ENCODE results near the gene CEP112.

DNA sequence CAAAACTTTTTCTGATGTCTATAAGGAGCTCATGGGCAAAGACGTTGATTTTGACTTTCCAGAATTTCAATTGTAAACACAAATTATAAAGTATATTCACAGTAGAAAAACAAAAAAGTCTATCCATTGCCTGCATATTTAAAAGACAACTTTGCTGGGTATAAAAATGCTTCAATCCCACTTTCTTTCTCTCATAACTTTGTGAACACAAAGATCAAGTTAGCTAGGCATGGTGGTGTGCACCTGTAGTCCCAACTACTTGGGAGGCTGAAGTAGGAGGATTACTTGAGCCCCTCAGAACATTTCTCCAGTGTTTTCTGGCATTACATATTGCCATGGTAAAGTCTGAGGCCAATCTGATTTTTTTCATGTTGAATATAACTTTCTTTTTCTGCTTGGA lies 547.4 kb downstream of the CEP112 start:
- TF ChIP-seq, protein P1, sequence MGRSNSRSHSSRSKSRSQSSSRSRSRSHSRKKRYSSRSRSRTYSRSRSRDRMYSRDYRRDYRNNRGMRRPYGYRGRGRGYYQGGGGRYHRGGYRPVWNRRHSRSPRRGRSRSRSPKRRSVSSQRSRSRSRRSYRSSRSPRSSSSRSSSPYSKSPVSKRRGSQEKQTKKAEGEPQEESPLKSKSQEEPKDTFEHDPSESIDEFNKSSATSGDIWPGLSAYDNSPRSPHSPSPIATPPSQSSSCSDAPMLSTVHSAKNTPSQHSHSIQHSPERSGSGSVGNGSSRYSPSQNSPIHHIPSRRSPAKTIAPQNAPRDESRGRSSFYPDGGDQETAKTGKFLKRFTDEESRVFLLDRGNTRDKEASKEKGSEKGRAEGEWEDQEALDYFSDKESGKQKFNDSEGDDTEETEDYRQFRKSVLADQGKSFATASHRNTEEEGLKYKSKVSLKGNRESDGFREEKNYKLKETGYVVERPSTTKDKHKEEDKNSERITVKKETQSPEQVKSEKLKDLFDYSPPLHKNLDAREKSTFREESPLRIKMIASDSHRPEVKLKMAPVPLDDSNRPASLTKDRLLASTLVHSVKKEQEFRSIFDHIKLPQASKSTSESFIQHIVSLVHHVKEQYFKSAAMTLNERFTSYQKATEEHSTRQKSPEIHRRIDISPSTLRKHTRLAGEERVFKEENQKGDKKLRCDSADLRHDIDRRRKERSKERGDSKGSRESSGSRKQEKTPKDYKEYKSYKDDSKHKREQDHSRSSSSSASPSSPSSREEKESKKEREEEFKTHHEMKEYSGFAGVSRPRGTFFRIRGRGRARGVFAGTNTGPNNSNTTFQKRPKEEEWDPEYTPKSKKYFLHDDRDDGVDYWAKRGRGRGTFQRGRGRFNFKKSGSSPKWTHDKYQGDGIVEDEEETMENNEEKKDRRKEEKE (IDR thresholded peaks at IDR 0.05; ENCODE audit: borderline replicate concordance in 1 of 2, control insufficient read depth in 1 of 2, low read depth in 2 of 2, low read length in 1 of 2), result no peak
- no peak for TF ChIP-seq KLF1 (tag; IDR thresholded peaks at IDR 0.05)
- TF ChIP-seq ZFPM2 (CRISPR knock-in tag; IDR thresholded peaks at IDR 0.05), result no peak
- no peak for TF ChIP-seq ZNF76 (CRISPR knock-in tag; IDR thresholded peaks at IDR 0.05; ENCODE audit: borderline replicate concordance)
- peak; percentile 82 for TF ChIP-seq ZFP1 (CRISPR knock-in tag; IDR thresholded peaks at IDR 0.05)
- no peak for TF ChIP-seq ZNF274 (IDR thresholded peaks at IDR 0.05; ENCODE audit: borderline replicate concordance, low read depth, low read length)
